NB4 (cell line): ENCODE results near the gene COPG2.
"Not testable (repeated sequence)": the region's sequence is repeated elsewhere in the genome, so short reads cannot be mapped to it uniquely, and the experiment has no call there.

Experiments used
- MYC ChIP-seq: IDR thresholded peaks from 2 replicates; pipeline ENCODE4 v1.6.1; 2011; ENCODE audit warnings: low read depth, low read length
- POLR2A ChIP-seq: IDR thresholded peaks from 2 replicates; pipeline ENCODE4 v1.6.1; 2011; ENCODE audit warnings: mild to moderate bottlenecking; ENCODE audit not compliant: insufficient read length; ENCODE audit errors: extremely low read depth
- TF ChIP-seq, protein P1 (sequence below): IDR thresholded peaks from one replicate; pipeline ENCODE4 v1.5.1; 2012; ENCODE audit warnings: low read depth, low read length
- TF ChIP-seq, protein P2 (sequence below): IDR thresholded peaks from 2 replicates; pipeline ENCODE4 v1.6.1; 2011; ENCODE audit warnings: low read depth, low read length

DNA sequence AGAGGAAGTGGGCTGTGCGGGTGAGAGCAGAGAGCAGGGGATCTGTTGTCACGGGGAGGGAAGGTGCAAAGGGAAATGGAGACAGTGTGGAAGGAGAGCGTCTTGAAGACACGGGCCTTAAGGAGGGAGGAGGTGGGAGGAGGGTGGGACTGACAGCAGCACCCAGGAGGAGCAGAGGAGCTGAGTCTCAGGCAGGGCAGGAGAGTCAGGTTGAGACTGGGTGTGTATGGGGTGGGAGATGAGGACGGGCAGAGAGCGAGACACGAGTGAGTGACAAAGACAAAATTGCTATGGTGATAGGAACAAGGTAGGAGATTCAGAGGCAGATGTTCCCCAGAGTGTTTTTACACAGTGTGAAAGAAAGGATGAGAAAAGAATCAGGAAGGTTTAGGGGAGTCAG, 127.3 kb downstream of the COPG2 start:
- TF ChIP-seq, protein P1, sequence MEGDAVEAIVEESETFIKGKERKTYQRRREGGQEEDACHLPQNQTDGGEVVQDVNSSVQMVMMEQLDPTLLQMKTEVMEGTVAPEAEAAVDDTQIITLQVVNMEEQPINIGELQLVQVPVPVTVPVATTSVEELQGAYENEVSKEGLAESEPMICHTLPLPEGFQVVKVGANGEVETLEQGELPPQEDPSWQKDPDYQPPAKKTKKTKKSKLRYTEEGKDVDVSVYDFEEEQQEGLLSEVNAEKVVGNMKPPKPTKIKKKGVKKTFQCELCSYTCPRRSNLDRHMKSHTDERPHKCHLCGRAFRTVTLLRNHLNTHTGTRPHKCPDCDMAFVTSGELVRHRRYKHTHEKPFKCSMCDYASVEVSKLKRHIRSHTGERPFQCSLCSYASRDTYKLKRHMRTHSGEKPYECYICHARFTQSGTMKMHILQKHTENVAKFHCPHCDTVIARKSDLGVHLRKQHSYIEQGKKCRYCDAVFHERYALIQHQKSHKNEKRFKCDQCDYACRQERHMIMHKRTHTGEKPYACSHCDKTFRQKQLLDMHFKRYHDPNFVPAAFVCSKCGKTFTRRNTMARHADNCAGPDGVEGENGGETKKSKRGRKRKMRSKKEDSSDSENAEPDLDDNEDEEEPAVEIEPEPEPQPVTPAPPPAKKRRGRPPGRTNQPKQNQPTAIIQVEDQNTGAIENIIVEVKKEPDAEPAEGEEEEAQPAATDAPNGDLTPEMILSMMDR, result not testable (repeated sequence)
- TF ChIP-seq POLR2A, MYC: not testable (repeated sequence)
- TF ChIP-seq, protein P2, sequence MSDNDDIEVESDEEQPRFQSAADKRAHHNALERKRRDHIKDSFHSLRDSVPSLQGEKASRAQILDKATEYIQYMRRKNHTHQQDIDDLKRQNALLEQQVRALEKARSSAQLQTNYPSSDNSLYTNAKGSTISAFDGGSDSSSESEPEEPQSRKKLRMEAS, result not testable (repeated sequence)
